Spleen (tissue), 7 donors: Measurements from ENCODE around the gene DYRK1A.

Experiments used
- CTCF ChIP-seq, 11 experiments: fragments of 200-600 bp in 7 of 11; fragments of 450-650 bp in 4 of 11; sonication (generic) in 4 of 11; IDR thresholded peaks in 8 of 11; conservative IDR thresholded peaks in 3 of 11; 1 replicate in 7 of 11; 2 replicates in 4 of 11; pipeline versions ENCODE4 v1.4.0 to v1.8.0; 2016 to 2021; ENCODE audit warnings: antibody characterized with exemption in 11 of 11, inconsistent platforms in 4 of 11, mild to moderate bottlenecking in 1 of 11
- POLR2A ChIP-seq, 3 donors: fragments of 450-650 bp; IDR thresholded peaks; one replicate each; pipeline ENCODE4 v1.5.1; 2017; ENCODE audit warnings: antibody characterized with exemption in 3 of 3, mild to moderate bottlenecking in 1 of 3
- POLR2AphosphoS5 ChIP-seq, 3 donors: sonication (generic); formaldehyde crosslinking; IDR thresholded peaks; one replicate each; pipeline ENCODE4 v1.5.1; 2017; ENCODE audit warnings: antibody characterized with exemption in 3 of 3
- donor health status: DM: no; HTN: no; CAD: no; lungs with moderate emphysema.
- donor health status: DM: no; HTN: no; CAD: no.
- donor health status: DM: no; HTN: no; CAD: no.

GRCh38 chr21:37402251-37402867, 35.8 kb downstream of the DYRK1A start:
- no peak for TF ChIP-seq CTCF (IDR thresholded peaks at IDR 0.05 in 8 of 11, conservative IDR thresholded peaks at IDR 0.05 in 3 of 11)
- no peak for TF ChIP-seq POLR2AphosphoS5 (IDR thresholded peaks at IDR 0.05)
- TF ChIP-seq POLR2A (IDR thresholded peaks at IDR 0.05): no peak
